Heart right ventricle (tissue), 16 donors: ENCODE results near the gene HOXD1. TPM values are rescaled to one million over a fixed set of nuclear protein-coding genes. Genes with fewer than 3 reads are reported as not detected.
A peak's percentile ranks its signal among the peaks of the same experiment; 100 is the strongest.

Source experiments
- ATAC-seq, 8 donors: fragments of 200-7000 bp; cut with Tn5 transposase; one replicate each; pipeline ENCODE4 v1.9.1; 2020; ENCODE audit warnings: mild to moderate bottlenecking in 8 of 8, moderate library complexity in 8 of 8, moderate number of reproducible peaks in 1 of 8
- DNase-seq, 2 donors: peaks; one replicate each; pipeline ENCODE4 v3.0.0-alpha.2; 2020
- H3K27ac ChIP-seq, 10 donors: fragments of 200-600 bp; sonication (generic) in 2 of 10; one replicate each; pipeline versions ENCODE4 v1.5.0 to v1.8.0; 2020 to 2022; ENCODE audit warnings: mild to moderate bottlenecking in 3 of 10
- H3K27me3 ChIP-seq, 7 donors: fragments of 200-600 bp; one replicate each; pipeline ENCODE4 v1.8.0; 2021 to 2022; ENCODE audit warnings: mild to moderate bottlenecking in 2 of 7
- H3K36me3 ChIP-seq, 9 donors: fragments of 200-600 bp; sonication (generic) in 1 of 9; one replicate each; pipeline versions ENCODE4 v1.5.0 to v1.8.0; 2020 to 2022; ENCODE audit warnings: mild to moderate bottlenecking in 2 of 9
- H3K4me1 ChIP-seq, 9 donors: fragments of 200-600 bp; sonication (generic) in 1 of 9; one replicate each; pipeline versions ENCODE4 v1.5.0 to v1.8.0; 2020 to 2022; ENCODE audit warnings: mild to moderate bottlenecking in 4 of 9
- H3K4me3 ChIP-seq, 10 donors: fragments of 200-600 bp; sonication (generic) in 2 of 10; one replicate each; pipeline versions ENCODE4 v1.5.0 to v1.8.0; 2020 to 2022; ENCODE audit warnings: mild to moderate bottlenecking in 7 of 10, moderate library complexity in 2 of 10
- H3K9me3 ChIP-seq, 11 donors: fragments of 200-600 bp in 10 of 11; sonication (generic) in 2 of 11; one replicate each; pipeline versions ENCODE4 v1.5.0 to v1.8.0; 2013 to 2022; ENCODE audit warnings: mild to moderate bottlenecking in 2 of 11, control low read depth in 1 of 11, moderate library complexity in 1 of 11
- WGBS, 2 donors: extraction: QIAGEN DNeasy Blood & Tissue Kit; methylation state at CpG; one replicate each; pipeline ENCODE4 v1.1.7; 2013; ENCODE audit warnings: inconsistent platforms in 1 of 2; 5-methylcytosine and 5-hydroxymethylcytosine counted together
- intact Hi-C, 10 donors: fragments of 100-400 bp; cut with DNase I; formaldehyde crosslinking; loops; one replicate each; pipeline versions ENCODE4 v1.11.1 to v1.14.2; 2022
- polyA plus RNA-seq, 2 donors: library from polyadenylated mRNA; stranded (reverse); fragments of 200-250 nt; gene quantifications; one replicate each; pipeline ENCODE4 v1.2.3, GENCODE V29; 2013
- total RNA-seq, 10 donors: library from RNA; stranded (reverse); fragmentation: NEBNext Ultra II Directional in 3 of 10; extraction: Animal tissue kit (Norgen Biotek cat#: 25700) in 3 of 10; gene quantifications; one replicate each; pipeline versions ENCODE4 v1.2.1 to v1.2.4, GENCODE V29; 2021 to 2023
- TF ChIP-seq, protein P1 (sequence below), 9 donors: fragments of 200-600 bp; sonication (generic) in 2 of 9; IDR thresholded peaks; one replicate each; pipeline versions ENCODE4 v1.5.0 to v1.8.0; 2021 to 2022; ENCODE audit warnings: antibody characterized with exemption in 9 of 9, mild to moderate bottlenecking in 5 of 9, moderate library complexity in 1 of 9
- donor health status: Arrhythmogenic right ventricular cardiomyopathy.
- donor health status: ischemic (EF 13 %, LVEDD 7.1; RV severe dilation, severe dysfunction).
- donor health status: healthy with polysubstance abuse.
- donor health status: DM: no; HTN: yes; CAD: no.
- donor health status: DM: no; HTN: no; CAD: no.
- donor health status: ischemic (EF 25% LVEDD 6.9; RV normal size, moderate dysfunction).
- donor health status: ischemic (EF 25% LVEDD 5.7; RV mildly dilated, moderate dysfunction).
- donor health status: healthy.
- donor health status: DM: yes; HTN: yes; CAD: no.
- donor health status: Ischemic cardiomyopathy.
- donor health status: ischemic (EF 35%, LVEDD 5.7; RV mildly dilated, moderate dysfunction).
- donor health status: nonischemic (EF 11% LVEDD 7.7; RV severe dilation, severe dysfunction).
- donor health status: DM: yes; HTN: yes; CAD: no.
- donor health status: PGD.
- donor health status: ischemic (EF 29% LVEDD 5.4; RV normal size, mild dysfunction).
- donor health status: nonischemic (EF 23%, LVEDD 6.1; RV moderate dilation, normal function).

The HOXD1 gene
- total and polyA plus RNA-seq, 12 donors = 0.03 to 0.23 (median 0.17) TPM; not detected in 8

DNA sequence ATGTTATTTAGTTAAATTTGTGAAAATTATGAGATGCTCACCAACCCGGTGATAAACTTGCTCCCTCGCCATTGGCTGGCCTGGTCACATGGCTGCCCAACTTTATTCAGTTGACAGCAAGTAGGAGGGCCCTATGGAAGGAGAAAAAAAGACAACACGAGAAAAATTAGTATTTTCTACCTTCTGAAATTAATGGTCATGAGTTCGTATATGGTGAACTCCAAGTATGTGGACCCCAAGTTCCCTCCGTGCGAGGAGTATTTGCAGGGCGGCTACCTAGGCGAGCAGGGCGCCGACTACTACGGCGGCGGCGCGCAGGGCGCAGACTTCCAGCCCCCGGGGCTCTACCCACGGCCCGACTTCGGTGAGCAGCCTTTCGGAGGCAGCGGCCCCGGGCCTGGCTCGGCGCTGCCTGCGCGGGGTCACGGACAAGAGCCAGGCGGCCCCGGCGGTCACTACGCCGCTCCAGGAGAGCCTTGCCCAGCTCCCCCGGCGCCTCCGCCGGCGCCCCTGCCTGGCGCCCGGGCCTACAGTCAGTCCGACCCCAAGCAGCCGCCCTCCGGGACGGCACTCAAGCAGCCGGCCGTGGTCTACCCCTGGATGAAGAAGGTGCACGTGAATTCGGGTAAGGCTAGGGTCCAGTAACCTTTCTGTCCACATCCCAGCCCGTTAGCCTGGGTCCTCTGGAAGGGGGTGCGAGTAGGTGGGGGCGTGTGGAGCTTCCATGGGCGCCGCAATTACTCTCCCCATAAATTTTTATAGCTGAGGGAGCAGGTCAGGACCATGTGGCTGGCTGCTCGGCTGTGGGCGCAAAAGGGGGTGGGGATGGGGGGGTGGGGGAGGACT is 36.8 kb upstream of the HOXD1 start, which contains the start of gene HOXD4:
TSS of gene HOXD4 (plus strand) at position 109 of the 846 bp plus-strand sequence. CDS start at position 193, 84 bp downstream.
- WGBS, 2 donors = 3 to 13% methylated on average over 55 of the region's 55 CpGs
- peaks cover 53 to 100% (median 100%) of the 10 kb centered on the region in 7 donors for H3K27me3 ChIP-seq
- ATAC-seq = no peak

DNA sequence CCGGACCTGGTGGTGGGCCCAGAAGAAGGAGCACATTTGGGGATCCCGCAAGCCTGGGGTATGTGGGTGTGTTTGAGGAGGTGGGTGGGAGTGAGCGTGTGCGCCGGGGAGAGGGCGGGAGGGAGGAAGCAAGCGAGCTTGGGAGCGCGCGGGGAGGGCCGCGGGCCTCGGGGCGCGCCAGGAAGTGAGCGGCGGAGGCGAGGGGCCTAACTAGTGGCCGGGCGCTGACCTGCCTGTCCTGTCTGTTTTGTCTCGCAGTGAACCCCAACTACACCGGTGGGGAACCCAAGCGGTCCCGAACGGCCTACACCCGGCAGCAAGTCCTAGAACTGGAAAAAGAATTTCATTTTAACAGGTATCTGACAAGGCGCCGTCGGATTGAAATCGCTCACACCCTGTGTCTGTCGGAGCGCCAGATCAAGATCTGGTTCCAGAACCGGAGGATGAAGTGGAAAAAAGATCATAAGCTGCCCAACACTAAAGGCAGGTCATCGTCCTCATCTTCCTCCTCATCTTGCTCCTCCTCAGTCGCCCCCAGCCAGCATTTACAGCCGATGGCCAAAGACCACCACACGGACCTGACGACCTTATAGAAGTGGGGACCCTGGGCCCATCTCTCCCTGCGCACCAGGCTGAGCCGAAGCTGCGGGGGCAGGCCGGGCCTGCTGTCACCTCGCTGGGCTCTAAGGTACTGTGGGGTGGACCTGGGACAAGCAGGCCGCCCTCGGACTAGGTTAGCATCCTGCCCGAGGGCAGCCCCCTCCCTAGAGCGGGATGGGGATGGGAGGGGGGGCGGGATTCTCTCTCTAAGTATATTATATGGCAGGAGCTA is 35.9 kb upstream of the HOXD1 start:
- Histone ChIP-seq H3K4me1 (peaks cover 0 to 20% (median 7%) of the 10 kb centered on the region in 9 donors), H3K9me3 (no peaks in the 10 kb centered on the region), H3K4me3 (peak overlapping the region in 3 of 10 donors; percentile 14 to 18 (median 18)), H3K27ac (no peak overlapping the region), H3K36me3 (no peaks in the 10 kb centered on the region), H3K27me3 (peaks cover 53 to 100% (median 100%) of the 10 kb centered on the region in 7 donors)
- ATAC-seq (peak in 1 of 8 donors; percentile 51), DNase-seq (no peak)
- TF ChIP-seq, protein P1, sequence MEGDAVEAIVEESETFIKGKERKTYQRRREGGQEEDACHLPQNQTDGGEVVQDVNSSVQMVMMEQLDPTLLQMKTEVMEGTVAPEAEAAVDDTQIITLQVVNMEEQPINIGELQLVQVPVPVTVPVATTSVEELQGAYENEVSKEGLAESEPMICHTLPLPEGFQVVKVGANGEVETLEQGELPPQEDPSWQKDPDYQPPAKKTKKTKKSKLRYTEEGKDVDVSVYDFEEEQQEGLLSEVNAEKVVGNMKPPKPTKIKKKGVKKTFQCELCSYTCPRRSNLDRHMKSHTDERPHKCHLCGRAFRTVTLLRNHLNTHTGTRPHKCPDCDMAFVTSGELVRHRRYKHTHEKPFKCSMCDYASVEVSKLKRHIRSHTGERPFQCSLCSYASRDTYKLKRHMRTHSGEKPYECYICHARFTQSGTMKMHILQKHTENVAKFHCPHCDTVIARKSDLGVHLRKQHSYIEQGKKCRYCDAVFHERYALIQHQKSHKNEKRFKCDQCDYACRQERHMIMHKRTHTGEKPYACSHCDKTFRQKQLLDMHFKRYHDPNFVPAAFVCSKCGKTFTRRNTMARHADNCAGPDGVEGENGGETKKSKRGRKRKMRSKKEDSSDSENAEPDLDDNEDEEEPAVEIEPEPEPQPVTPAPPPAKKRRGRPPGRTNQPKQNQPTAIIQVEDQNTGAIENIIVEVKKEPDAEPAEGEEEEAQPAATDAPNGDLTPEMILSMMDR (IDR thresholded peaks at IDR 0.05) = no peak
- intact Hi-C loops = no loop called here
- 11 to 15% methylated on average over 37 to 48 of the region's 48 CpGs for WGBS, 2 donors

More for the DNA sequence above, 36.8 kb upstream of the HOXD1 start, which contains the start of gene HOXD4:
- H3K9me3 ChIP-seq = no peaks in the 10 kb centered on the region
- H3K4me1 ChIP-seq = peaks cover 0 to 12% (median under 1%) of the 10 kb centered on the region in 9 donors
- TF ChIP-seq, protein P1 (IDR thresholded peaks at IDR 0.05) = no peak
- peak within 1 kb of the TSS in 5 of 10 donors; percentile 15 to 36 (median 28) for H3K4me3 ChIP-seq
- H3K27ac ChIP-seq = no peak within 1 kb of the TSS
- intact Hi-C loops = no loop called here
- no peaks in the 10 kb centered on the region for H3K36me3 ChIP-seq
- DNase-seq = no peak

DNA sequence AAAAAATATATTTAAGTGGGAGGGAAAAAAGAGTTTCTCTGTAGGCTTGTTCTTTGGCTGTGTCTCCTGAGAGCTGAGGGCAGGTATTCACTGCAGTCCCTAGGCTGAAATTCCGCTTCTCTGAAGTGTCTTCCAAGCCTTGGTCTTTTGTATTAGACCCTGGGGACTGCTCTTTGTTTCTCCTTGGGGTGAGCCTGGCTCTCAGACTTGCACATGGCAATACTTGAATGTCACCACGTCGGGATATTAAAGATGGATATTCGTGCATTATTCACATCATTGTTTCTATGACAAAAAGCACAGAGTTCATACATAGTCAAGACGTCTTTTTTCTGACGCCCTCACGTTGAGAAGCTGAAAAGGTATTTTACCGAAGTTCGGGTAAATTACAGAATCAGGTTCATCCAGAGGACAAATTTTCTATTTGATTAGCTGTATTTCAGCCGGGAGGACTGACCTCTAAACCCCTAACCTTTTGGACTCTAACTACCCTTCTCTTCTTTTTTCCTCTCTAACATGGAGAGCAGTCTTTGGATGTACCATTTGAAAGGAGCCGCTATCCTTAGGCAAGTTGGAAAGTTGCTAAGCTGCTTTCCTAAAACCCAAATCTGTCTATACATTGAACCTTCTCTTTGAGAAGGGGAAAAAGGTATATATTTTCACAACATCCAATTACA is 33.8 kb upstream of the HOXD1 start:
- 14 to 29% methylated on average over 11 of the region's 11 CpGs for WGBS, 2 donors
- Histone ChIP-seq H3K27ac (no peak overlapping the region), H3K4me1 (peaks cover 3 to 36% (median 12%) of the 10 kb centered on the region in 9 donors), H3K9me3 (no peaks in the 10 kb centered on the region), H3K27me3 (peaks cover 58 to 100% (median 100%) of the 10 kb centered on the region in 7 donors), H3K4me3 (no peak overlapping the region), H3K36me3 (no peaks in the 10 kb centered on the region)
- intact Hi-C loops = no loop called here
- TF ChIP-seq, protein P1 (IDR thresholded peaks at IDR 0.05) = no peak
- DNase-seq = no peak
- no peak for ATAC-seq
